Breast epithelium (tissue), 3 donors: Measurements from ENCODE around the gene SOS2.

Experiments
- POLR2A ChIP-seq: fragments of 450-650 bp; IDR thresholded peaks from one replicate; pipeline ENCODE4 v1.6.1; 2016; ENCODE audit warnings: antibody characterized with exemption, mild to moderate bottlenecking, moderate library complexity
- TF ChIP-seq, protein P1 (sequence below), 3 donors: fragments of 450-650 bp; IDR thresholded peaks; one replicate each; pipeline ENCODE4 v1.5.1; 2016 to 2017; ENCODE audit warnings: antibody characterized with exemption in 3 of 3, mild to moderate bottlenecking in 3 of 3, moderate library complexity in 3 of 3

DNA sequence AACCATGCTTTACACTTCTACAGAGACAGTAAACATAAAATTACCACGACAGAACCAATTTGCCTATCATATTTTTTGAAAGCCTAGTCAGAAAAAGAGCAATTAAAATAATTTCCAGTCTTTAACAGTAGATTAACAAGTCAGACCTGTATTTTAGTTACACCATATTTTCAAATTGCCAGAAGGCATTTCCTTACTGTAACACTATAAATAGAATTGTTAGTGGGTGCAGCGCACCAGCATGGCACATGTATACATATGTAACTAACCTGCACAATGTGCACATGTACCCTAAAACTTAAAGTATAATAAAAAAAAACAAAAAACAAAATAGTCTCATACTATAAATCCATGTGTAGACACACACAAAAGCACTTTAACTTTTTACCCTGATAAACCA is 16.0 kb downstream of the SOS2 start:
- TF ChIP-seq, protein P1, sequence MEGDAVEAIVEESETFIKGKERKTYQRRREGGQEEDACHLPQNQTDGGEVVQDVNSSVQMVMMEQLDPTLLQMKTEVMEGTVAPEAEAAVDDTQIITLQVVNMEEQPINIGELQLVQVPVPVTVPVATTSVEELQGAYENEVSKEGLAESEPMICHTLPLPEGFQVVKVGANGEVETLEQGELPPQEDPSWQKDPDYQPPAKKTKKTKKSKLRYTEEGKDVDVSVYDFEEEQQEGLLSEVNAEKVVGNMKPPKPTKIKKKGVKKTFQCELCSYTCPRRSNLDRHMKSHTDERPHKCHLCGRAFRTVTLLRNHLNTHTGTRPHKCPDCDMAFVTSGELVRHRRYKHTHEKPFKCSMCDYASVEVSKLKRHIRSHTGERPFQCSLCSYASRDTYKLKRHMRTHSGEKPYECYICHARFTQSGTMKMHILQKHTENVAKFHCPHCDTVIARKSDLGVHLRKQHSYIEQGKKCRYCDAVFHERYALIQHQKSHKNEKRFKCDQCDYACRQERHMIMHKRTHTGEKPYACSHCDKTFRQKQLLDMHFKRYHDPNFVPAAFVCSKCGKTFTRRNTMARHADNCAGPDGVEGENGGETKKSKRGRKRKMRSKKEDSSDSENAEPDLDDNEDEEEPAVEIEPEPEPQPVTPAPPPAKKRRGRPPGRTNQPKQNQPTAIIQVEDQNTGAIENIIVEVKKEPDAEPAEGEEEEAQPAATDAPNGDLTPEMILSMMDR (IDR thresholded peaks at IDR 0.05): no peak
- no peak for TF ChIP-seq POLR2A
